ENCODE results near the gene SFPQ.
A peak's percentile ranks its signal among the peaks of the same experiment; 100 is the strongest.

SFPQ gene

GRCh38 chr1:35175602-35176001, 17.3 kb downstream of the SFPQ start:
- DNase-seq, result peak in 1 of 2 donors; percentile 8
- H2AFZ ChIP-seq (ENCODE audit: insufficient read depth, low read length, poor library complexity), result no peak overlapping the region
- H3K27me3 ChIP-seq (ENCODE audit: insufficient read depth, low read length), result no peaks in the 10 kb centered on the region
- H3K79me1 ChIP-seq (ENCODE audit: low read length), result no peaks in the 10 kb centered on the region
- no peak overlapping the region for H2BK5ac ChIP-seq (ENCODE audit: low read depth, low read length, poor library complexity)
- H3K9me3 ChIP-seq (ENCODE audit: insufficient read depth, low read depth, low read length), result no peaks in the 10 kb centered on the region
- no peak overlapping the region for H3K27ac ChIP-seq (ENCODE audit: low read depth, low read length)
- no peak overlapping the region for H2AK5ac ChIP-seq (ENCODE audit: low read length)
- no peak overlapping the region for H2BK12ac ChIP-seq (ENCODE audit: low read length)
- no peak overlapping the region for H2BK120ac ChIP-seq (ENCODE audit: insufficient read depth, low read length, poor library complexity)
- H3K9ac ChIP-seq (ENCODE audit: low read length), result no peak overlapping the region
- no peak overlapping the region for H4K8ac ChIP-seq (ENCODE audit: low read depth, low read length)
- WGBS (ENCODE audit: extremely low coverage, insufficient coverage, insufficient read length), result no CpG with 5 or more reads among the region's 1 CpG
- peaks cover 16 to 35% of the 10 kb centered on the region in 2 experiments for H3K36me3 ChIP-seq (ENCODE audit: control insufficient read depth in 1 of 2, insufficient read depth in 2 of 2, low read length in 2 of 2)
- H3K14ac ChIP-seq (ENCODE audit: low read length), result no peak overlapping the region
- H3K4me3 ChIP-seq (ENCODE audit: low read depth, low read length), result no peak overlapping the region
- no peak overlapping the region for H4K12ac ChIP-seq (ENCODE audit: low read depth, low read length)
- H3K4me2 ChIP-seq (ENCODE audit: low read length), result no peak overlapping the region
- H3K4ac ChIP-seq (ENCODE audit: low read depth, low read length), result no peak overlapping the region
- no peak overlapping the region for H3K23ac ChIP-seq (ENCODE audit: low read length)
- no peaks in the 10 kb centered on the region for H3K4me1 ChIP-seq (ENCODE audit: control insufficient read depth in 1 of 2, insufficient read depth in 2 of 2, low read length in 2 of 2)
- H3K18ac ChIP-seq (ENCODE audit: low read length), result no peak overlapping the region
- H3K79me2 ChIP-seq (ENCODE audit: control insufficient read depth, insufficient read depth, low read length, poor library complexity), result no peaks in the 10 kb centered on the region
- no peak overlapping the region for H4K91ac ChIP-seq (ENCODE audit: low read depth, low read length)

- H3K36me3 ChIP-seq (ENCODE audit: control insufficient read depth in 1 of 2, insufficient read depth in 2 of 2, low read length in 2 of 2), result peaks cover 16 to 32% of the 10 kb centered on the region in 2 experiments
- no peak overlapping the region for H2BK120ac ChIP-seq (ENCODE audit: insufficient read depth, low read length, poor library complexity)
- H4K91ac ChIP-seq (ENCODE audit: low read depth, low read length), result no peak overlapping the region
- no peaks in the 10 kb centered on the region for H3K27me3 ChIP-seq (ENCODE audit: insufficient read depth, low read length)
- no peak overlapping the region for H3K4me3 ChIP-seq (ENCODE audit: low read depth, low read length)
- no peaks in the 10 kb centered on the region for H3K9me3 ChIP-seq (ENCODE audit: insufficient read depth, low read depth, low read length)
- H3K79me2 ChIP-seq (ENCODE audit: control insufficient read depth, insufficient read depth, low read length, poor library complexity), result no peaks in the 10 kb centered on the region
- no peak overlapping the region for H2AK5ac ChIP-seq (ENCODE audit: low read length)
- no peak overlapping the region for H3K4me2 ChIP-seq (ENCODE audit: low read length)
- H4K8ac ChIP-seq (ENCODE audit: low read depth, low read length), result no peak overlapping the region
- no peak overlapping the region for H2BK12ac ChIP-seq (ENCODE audit: low read length)
- no peak overlapping the region for H3K9ac ChIP-seq (ENCODE audit: low read length)
- WGBS (ENCODE audit: extremely low coverage, insufficient coverage, insufficient read length), result no CpG with 5 or more reads among the region's 9 CpGs
- peak in 1 of 2 donors; percentile 25 for DNase-seq
- no peak overlapping the region for H3K23ac ChIP-seq (ENCODE audit: low read length)
- H3K4me1 ChIP-seq (ENCODE audit: control insufficient read depth in 1 of 2, insufficient read depth in 2 of 2, low read length in 2 of 2), result no peaks in the 10 kb centered on the region
- H2BK5ac ChIP-seq (ENCODE audit: low read depth, low read length, poor library complexity), result no peak overlapping the region
- no peak overlapping the region for H3K18ac ChIP-seq (ENCODE audit: low read length)
- no peak overlapping the region for H3K4ac ChIP-seq (ENCODE audit: low read depth, low read length)
- H4K12ac ChIP-seq (ENCODE audit: low read depth, low read length), result no peak overlapping the region
- H3K14ac ChIP-seq (ENCODE audit: low read length), result no peak overlapping the region
- H3K79me1 ChIP-seq (ENCODE audit: low read length), result no peaks in the 10 kb centered on the region
- no peak overlapping the region for H3K27ac ChIP-seq (ENCODE audit: low read depth, low read length)
- H2AFZ ChIP-seq (ENCODE audit: insufficient read depth, low read length, poor library complexity), result no peak overlapping the region
Observed at GRCh38 chr1:35175098-35175576, 17.8 kb downstream of the SFPQ start.

- H3K9ac ChIP-seq (ENCODE audit: low read length), result no peak overlapping the region
- no peak overlapping the region for H3K27ac ChIP-seq (ENCODE audit: low read depth, low read length)
- no peak overlapping the region for H2AK5ac ChIP-seq (ENCODE audit: low read length)
- no peaks in the 10 kb centered on the region for H3K79me1 ChIP-seq (ENCODE audit: low read length)
- no peaks in the 10 kb centered on the region for H3K27me3 ChIP-seq (ENCODE audit: insufficient read depth, low read length)
- no peak overlapping the region for H3K4me3 ChIP-seq (ENCODE audit: low read depth, low read length)
- no peak overlapping the region for H2BK120ac ChIP-seq (ENCODE audit: insufficient read depth, low read length, poor library complexity)
- H3K18ac ChIP-seq (ENCODE audit: low read length), result no peak overlapping the region
- no peaks in the 10 kb centered on the region for H3K79me2 ChIP-seq (ENCODE audit: control insufficient read depth, insufficient read depth, low read length, poor library complexity)
- H4K91ac ChIP-seq (ENCODE audit: low read depth, low read length), result no peak overlapping the region
- H3K4me2 ChIP-seq (ENCODE audit: low read length), result no peak overlapping the region
- H3K4ac ChIP-seq (ENCODE audit: low read depth, low read length), result no peak overlapping the region
- H2BK12ac ChIP-seq (ENCODE audit: low read length), result no peak overlapping the region
- no peak overlapping the region for H3K14ac ChIP-seq (ENCODE audit: low read length)
- H3K23ac ChIP-seq (ENCODE audit: low read length), result no peak overlapping the region
- DNase-seq, result peak in 1 of 2 donors; percentile 41
- no peaks in the 10 kb centered on the region for H3K9me3 ChIP-seq (ENCODE audit: insufficient read depth, low read depth, low read length)
- no CpG with 5 or more reads among the region's 2 CpGs for WGBS (ENCODE audit: extremely low coverage, insufficient coverage, insufficient read length)
- H3K36me3 ChIP-seq (ENCODE audit: control insufficient read depth in 1 of 2, insufficient read depth in 2 of 2, low read length in 2 of 2), result peaks cover 16 to 27% of the 10 kb centered on the region in 2 experiments
- no peak overlapping the region for H2BK5ac ChIP-seq (ENCODE audit: low read depth, low read length, poor library complexity)
- H3K4me1 ChIP-seq (ENCODE audit: control insufficient read depth in 1 of 2, insufficient read depth in 2 of 2, low read length in 2 of 2), result no peaks in the 10 kb centered on the region
- H4K12ac ChIP-seq (ENCODE audit: low read depth, low read length), result no peak overlapping the region
- H4K8ac ChIP-seq (ENCODE audit: low read depth, low read length), result no peak overlapping the region
- H2AFZ ChIP-seq (ENCODE audit: insufficient read depth, low read length, poor library complexity), result no peak overlapping the region
Observed at GRCh38 chr1:35173909-35174540, 18.9 kb downstream of the SFPQ start.

GRCh38 chr1:35173491-35173890, 19.5 kb downstream of the SFPQ start:
- no peaks in the 10 kb centered on the region for H3K79me2 ChIP-seq (ENCODE audit: control insufficient read depth, insufficient read depth, low read length, poor library complexity)
- no peaks in the 10 kb centered on the region for H3K9me3 ChIP-seq (ENCODE audit: insufficient read depth, low read depth, low read length)
- no peak overlapping the region for H4K91ac ChIP-seq (ENCODE audit: low read depth, low read length)
- no peak overlapping the region for H4K12ac ChIP-seq (ENCODE audit: low read depth, low read length)
- no peaks in the 10 kb centered on the region for H3K4me1 ChIP-seq (ENCODE audit: control insufficient read depth in 1 of 2, insufficient read depth in 2 of 2, low read length in 2 of 2)
- no peaks in the 10 kb centered on the region for H3K27me3 ChIP-seq (ENCODE audit: insufficient read depth, low read length)
- no peak overlapping the region for H2AK5ac ChIP-seq (ENCODE audit: low read length)
- H3K79me1 ChIP-seq (ENCODE audit: low read length), result no peaks in the 10 kb centered on the region
- H4K8ac ChIP-seq (ENCODE audit: low read depth, low read length), result no peak overlapping the region
- no peak overlapping the region for H3K4ac ChIP-seq (ENCODE audit: low read depth, low read length)
- no peak overlapping the region for H3K4me2 ChIP-seq (ENCODE audit: low read length)
- H3K14ac ChIP-seq (ENCODE audit: low read length), result no peak overlapping the region
- H2AFZ ChIP-seq (ENCODE audit: insufficient read depth, low read length, poor library complexity), result no peak overlapping the region
- no peak overlapping the region for H3K4me3 ChIP-seq (ENCODE audit: low read depth, low read length)
- DNase-seq, result peak in 1 of 2 donors; percentile 9
- H3K18ac ChIP-seq (ENCODE audit: low read length), result no peak overlapping the region
- H2BK12ac ChIP-seq (ENCODE audit: low read length), result no peak overlapping the region
- H3K23ac ChIP-seq (ENCODE audit: low read length), result no peak overlapping the region
- no peak overlapping the region for H2BK120ac ChIP-seq (ENCODE audit: insufficient read depth, low read length, poor library complexity)
- no peak overlapping the region for H3K9ac ChIP-seq (ENCODE audit: low read length)
- WGBS (ENCODE audit: extremely low coverage, insufficient coverage, insufficient read length), result no CpG with 5 or more reads among the region's 2 CpGs
- H3K36me3 ChIP-seq (ENCODE audit: control insufficient read depth in 1 of 2, insufficient read depth in 2 of 2, low read length in 2 of 2), result peaks cover 16 to 23% of the 10 kb centered on the region in 2 experiments
- no peak overlapping the region for H2BK5ac ChIP-seq (ENCODE audit: low read depth, low read length, poor library complexity)
- no peak overlapping the region for H3K27ac ChIP-seq (ENCODE audit: low read depth, low read length)

Measured in trophoblast cell (in vitro differentiated cells and primary cell).